Breast epithelium (tissue), 4 donors: Measurements from ENCODE around the gene MT1E. TPM values are rescaled to one million over a fixed set of nuclear protein-coding genes. Genes with fewer than 3 reads are reported as not detected.

Experiments used
- DNase-seq, 2 donors: peaks; one replicate each; pipeline ENCODE4 v3.0.0-alpha.2; 2019; ENCODE audit warnings: low spot score in 2 of 2
- H3K27ac ChIP-seq, 2 donors: fragments of 200-600 bp; sonication (generic) in 1 of 2; one replicate each; pipeline ENCODE4 v1.5.1; 2016 to 2019; ENCODE audit warnings: mild to moderate bottlenecking in 1 of 2
- H3K27me3 ChIP-seq, 2 donors: fragments of 200-600 bp; sonication (generic) in 1 of 2; one replicate each; pipeline versions ENCODE4 v1.5.1 to v1.6.0; 2017 to 2019; ENCODE audit warnings: control low read depth in 1 of 2, mild to moderate bottlenecking in 1 of 2
- H3K36me3 ChIP-seq: fragments of 200-600 bp; one replicate; pipeline ENCODE4 v1.5.1; 2019
- H3K4me1 ChIP-seq, 2 donors: fragments of 200-600 bp; sonication (generic); one replicate each; pipeline ENCODE4 v1.5.1; 2016 to 2019; ENCODE audit warnings: control low read depth in 1 of 2
- H3K4me3 ChIP-seq, 3 donors: fragments of 200-600 bp; sonication (generic); 1 replicate in 2 of 3; 2 replicates in 1 of 3; pipeline ENCODE4 v1.5.1; 2016 to 2019; ENCODE audit warnings: mild to moderate bottlenecking in 3 of 3, moderate library complexity in 2 of 3
- H3K9me3 ChIP-seq, 2 donors: fragments of 200-600 bp; sonication (generic) in 1 of 2; one replicate each; pipeline ENCODE4 v1.5.1; 2016 to 2019; ENCODE audit warnings: control low read depth in 1 of 2
- CTCF ChIP-seq, 3 donors: fragments of 450-650 bp; IDR thresholded peaks; one replicate each; pipeline ENCODE4 v1.5.1; 2016 to 2017; ENCODE audit warnings: antibody characterized with exemption in 3 of 3, mild to moderate bottlenecking in 3 of 3, moderate library complexity in 3 of 3
- POLR2A ChIP-seq: fragments of 450-650 bp; IDR thresholded peaks from one replicate; pipeline ENCODE4 v1.6.1; 2016; ENCODE audit warnings: antibody characterized with exemption, mild to moderate bottlenecking, moderate library complexity
- POLR2AphosphoS5 ChIP-seq, 3 donors: sonication (generic); formaldehyde crosslinking; IDR thresholded peaks; one replicate each; pipeline ENCODE4 v1.6.1; 2017; ENCODE audit warnings: antibody characterized with exemption in 3 of 3
- intact Hi-C: fragments of 100-400 bp; cut with DNase I; formaldehyde crosslinking; loops from one replicate; pipeline ENCODE4 v1.15.1; 2023; ENCODE audit warnings: low total_unique reads
- total RNA-seq, 3 donors: library from RNA; depleted of rRNA; stranded (reverse); fragments of >200 nt; gene quantifications; one replicate each; pipeline ENCODE4 v1.1.0, GENCODE V29; 2016

The MT1E gene
- total RNA-seq, 3 donors from 2014 or later = 284 to 698 (median 513) TPM

- Histone ChIP-seq H3K27me3 (no peaks in the 10 kb centered on the region), H3K27ac (no peak overlapping the region), H3K9me3 (no peaks in the 10 kb centered on the region), H3K4me1 (no peaks in the 10 kb centered on the region), H3K4me3 (no peak overlapping the region), H3K36me3 (no peaks in the 10 kb centered on the region)
- intact Hi-C loops = no loop called here
- no peak for DNase-seq
- TF ChIP-seq POLR2AphosphoS5 (IDR thresholded peaks at IDR 0.05) = no peak
- no peak for TF ChIP-seq POLR2A
- no peak for TF ChIP-seq CTCF (IDR thresholded peaks at IDR 0.05)
These were observed 42.0 kb upstream of the MT1E start for GRCh38 chr16:56583351-56584168.

GRCh38 chr16:56584276-56584675 lies 41.3 kb upstream of the MT1E start:
- H3K36me3 ChIP-seq = no peaks in the 10 kb centered on the region
- peaks cover 3% of the 10 kb centered on the region in 2 donors for H3K4me1 ChIP-seq
- no peak overlapping the region for H3K27ac ChIP-seq
- H3K27me3 ChIP-seq = peaks cover 0 to 4% of the 10 kb centered on the region in 2 donors
- H3K4me3 ChIP-seq = no peak overlapping the region
- H3K9me3 ChIP-seq = no peaks in the 10 kb centered on the region
- no peak for TF ChIP-seq POLR2A
- TF ChIP-seq CTCF (IDR thresholded peaks at IDR 0.05) = no peak
- no peak for TF ChIP-seq POLR2AphosphoS5 (IDR thresholded peaks at IDR 0.05)
- intact Hi-C loops = no loop called here
- no peak for DNase-seq

- no peaks in the 10 kb centered on the region for H3K36me3 ChIP-seq
- H3K9me3 ChIP-seq = no peaks in the 10 kb centered on the region
- H3K4me3 ChIP-seq = peak overlapping the region; percentile 34 to 69 (median 49)
- TF ChIP-seq POLR2A (no peak), CTCF (IDR thresholded peaks at IDR 0.05) (no peak), POLR2AphosphoS5 (IDR thresholded peaks at IDR 0.05) (no peak)
- H3K27me3 ChIP-seq = peaks cover 0 to 18% of the 10 kb centered on the region in 2 donors
- no peak overlapping the region for H3K27ac ChIP-seq
- DNase-seq = no peak
- H3K4me1 ChIP-seq = peaks cover 3 to 9% of the 10 kb centered on the region in 2 donors
- intact Hi-C loops = no loop called here
These were observed 36.8 kb upstream of the MT1E start for GRCh38 chr16:56588781-56589140.

- H3K36me3 ChIP-seq = no peaks in the 10 kb centered on the region
- DNase-seq = no peak
- no peak within 1 kb of the TSS for H3K27ac ChIP-seq
- peak within 1 kb of the TSS; percentile 34 to 69 (median 49) for H3K4me3 ChIP-seq
- no peaks in the 10 kb centered on the region for H3K9me3 ChIP-seq
- peaks cover 0 to 18% of the 10 kb centered on the region in 2 donors for H3K27me3 ChIP-seq
- H3K4me1 ChIP-seq = peaks cover 3 to 9% of the 10 kb centered on the region in 2 donors
- TF ChIP-seq POLR2AphosphoS5 (IDR thresholded peaks at IDR 0.05) (no peak), POLR2A (no peak), CTCF (IDR thresholded peaks at IDR 0.05) (no peak)
- intact Hi-C loops = loop anchor here (10.0 kb wide), 1 partner anchor 115 kb away; no protein-coding TSS in a partner anchor
These were observed 36.2 kb upstream of the MT1E start, which contains the start of gene MT3 for GRCh38 chr16:56589141-56590039. Gene MT3, plus strand, starts transcription at chr16:56589528. Its CDS starts 63 bp downstream, at chr16:56589591.
